Measurements from ENCODE around the gene ELMOD2.

- TF ChIP-seq POLR2AphosphoS5 (IDR thresholded peaks at IDR 0.05) (no peak), POLR2A (IDR thresholded peaks at IDR 0.05) (no peak)
These were observed 76.4 kb downstream of the ELMOD2 start for GRCh38 chr4:140600408-140600807.
